ENCODE measurements around the gene SLC22A6.

SLC22A6 gene

GRCh38 chr11:62930666-62931065 lies 54.1 kb downstream of the SLC22A6 start:
- no peak for TF ChIP-seq CTCF (IDR thresholded peaks at IDR 0.05; ENCODE audit: insufficient read depth, low read length, missing control alignments)
- DNase-seq (ENCODE audit: low read depth, low spot score): no peak
- no peak overlapping the region for H3K4me3 ChIP-seq (ENCODE audit: low read depth, low read length)
- CTCF ChIA-PET: interaction anchor here (1.4 to 2.4 kb wide), 2 partner anchors 16 to 24 kb away, joined by 3 to 17 read pairs; no protein-coding TSS in a partner anchor
- POLR2A ChIA-PET: no interaction called here

- ChIA-PET CTCF (no interaction called here), POLR2A (no interaction called here)
- no peak for TF ChIP-seq CTCF (IDR thresholded peaks at IDR 0.05; ENCODE audit: insufficient read depth, low read length, missing control alignments)
- no peak overlapping the region for H3K4me3 ChIP-seq (ENCODE audit: low read depth, low read length)
- no peak for DNase-seq (ENCODE audit: low read depth, low spot score)
Measured at GRCh38 chr11:62930157-62930556, 54.6 kb downstream of the SLC22A6 start.

- DNase-seq (ENCODE audit: low read depth, low spot score): no peak
- POLR2A ChIA-PET: no interaction called here
- CTCF ChIA-PET: interaction anchor here (1.1 to 3.8 kb wide), 3 partner anchors 21 to 108 kb away, joined by 3 to 18 read pairs (median 4); no protein-coding TSS in a partner anchor
Measured at GRCh38 chr11:62928011-62928410, 56.8 kb downstream of the SLC22A6 start.

GRCh38 chr11:62926680-62927455 lies 57.9 kb downstream of the SLC22A6 start:
- ChIA-PET POLR2A (no interaction called here), CTCF (interaction anchor here (1.1 to 3.8 kb wide), 3 partner anchors 20 to 109 kb away, joined by 3 to 18 read pairs (median 4); no protein-coding TSS in a partner anchor)
- no peak for TF ChIP-seq CTCF (IDR thresholded peaks at IDR 0.05; ENCODE audit: insufficient read depth, low read length, missing control alignments)
- DNase-seq (ENCODE audit: low read depth, low spot score): no peak
- no peak overlapping the region for H3K4me3 ChIP-seq (ENCODE audit: low read depth, low read length)

More at GRCh38 chr11:62928011-62928410, 56.8 kb downstream of the SLC22A6 start:
- no peak overlapping the region for H3K4me3 ChIP-seq (ENCODE audit: low read depth, low read length)
- TF ChIP-seq CTCF (IDR thresholded peaks at IDR 0.05; ENCODE audit: insufficient read depth, low read length, missing control alignments): no peak

Data from AG04449 (cell line).